ENCODE results near the gene SUGCT.

DNA sequence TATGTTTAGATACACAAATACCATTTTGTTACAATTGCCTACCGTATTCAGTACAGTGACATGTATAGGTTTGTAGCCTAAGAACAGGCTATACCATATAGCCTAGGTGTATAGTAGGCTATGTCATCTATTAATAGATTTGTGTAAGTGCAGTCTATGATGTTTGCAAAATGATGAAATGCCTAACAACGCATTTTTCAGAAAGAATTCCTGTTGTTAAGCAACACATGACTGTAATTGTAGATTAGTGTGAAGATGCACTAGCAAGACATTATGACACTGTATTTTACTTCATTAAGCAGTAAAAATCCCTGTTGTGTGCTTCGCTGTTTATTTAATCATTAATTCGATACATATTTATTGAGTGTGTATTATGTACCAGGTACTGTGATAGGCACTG lies 446.0 kb downstream of the SUGCT start:
- no peak for TF ChIP-seq CTCF (IDR thresholded peaks at IDR 0.05)
- no peak for TF ChIP-seq POLR2A (IDR thresholded peaks at IDR 0.05)
- no peak for TF ChIP-seq POLR2AphosphoS5 (IDR thresholded peaks at IDR 0.05)
